ENCODE results near the gene TMEM242.

- TF ChIP-seq CTCF (IDR thresholded peaks at IDR 0.05), result no peak
- TF ChIP-seq POLR2A (IDR thresholded peaks at IDR 0.05), result no peak
Measured at GRCh38 chr6:157249826-157250225, 73.5 kb downstream of the TMEM242 start.

All from ovary (tissue), 3 donors.